HG03520 (cell line): ENCODE results near the gene SLC22A5.
A peak's percentile ranks its signal among the peaks of the same experiment; 100 is the strongest.
"Not testable (repeated sequence)": the region's sequence is repeated elsewhere in the genome, so short reads cannot be mapped to it uniquely, and the experiment has no call there.

Source experiments
- ATAC-seq: cut with Tn5 transposase; IDR thresholded peaks from one replicate; pipeline ENCODE4 v1.9.1; 2021; ENCODE audit warnings: mild to moderate bottlenecking, moderate library complexity; ENCODE audit not compliant: unreplicated experiment

Gene SLC22A5

GRCh38 chr5:132425009-132425937, 55.8 kb downstream of the SLC22A5 start:
- ATAC-seq, result peak; percentile 54

DNA sequence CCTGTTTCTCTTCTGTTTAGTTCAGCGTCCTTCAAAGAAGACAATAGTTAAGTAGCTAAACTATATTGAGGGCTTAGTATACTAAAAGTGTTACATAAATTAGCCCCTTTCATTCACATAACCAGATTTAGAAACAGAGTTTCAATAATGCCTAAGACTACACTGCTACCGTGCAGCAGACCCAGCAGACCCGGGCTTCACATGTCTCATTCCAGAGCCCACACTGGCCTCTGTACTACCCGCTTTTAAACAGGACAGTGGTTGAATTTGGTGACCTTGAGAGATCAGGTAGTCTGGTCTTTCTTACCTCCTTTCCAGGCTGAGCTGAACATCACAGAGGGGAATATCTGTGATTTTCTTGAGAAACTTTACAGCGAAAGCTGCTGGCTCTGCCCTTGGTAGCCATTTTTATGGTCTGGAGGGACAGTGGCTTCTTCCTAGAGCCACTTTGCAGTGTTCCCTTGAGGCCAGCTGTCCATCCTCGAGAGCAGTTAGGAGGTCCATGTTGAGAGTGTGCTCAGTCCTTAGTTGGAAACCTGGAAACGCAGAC, 56.5 kb downstream of the SLC22A5 start:
- no peak for ATAC-seq

DNA sequence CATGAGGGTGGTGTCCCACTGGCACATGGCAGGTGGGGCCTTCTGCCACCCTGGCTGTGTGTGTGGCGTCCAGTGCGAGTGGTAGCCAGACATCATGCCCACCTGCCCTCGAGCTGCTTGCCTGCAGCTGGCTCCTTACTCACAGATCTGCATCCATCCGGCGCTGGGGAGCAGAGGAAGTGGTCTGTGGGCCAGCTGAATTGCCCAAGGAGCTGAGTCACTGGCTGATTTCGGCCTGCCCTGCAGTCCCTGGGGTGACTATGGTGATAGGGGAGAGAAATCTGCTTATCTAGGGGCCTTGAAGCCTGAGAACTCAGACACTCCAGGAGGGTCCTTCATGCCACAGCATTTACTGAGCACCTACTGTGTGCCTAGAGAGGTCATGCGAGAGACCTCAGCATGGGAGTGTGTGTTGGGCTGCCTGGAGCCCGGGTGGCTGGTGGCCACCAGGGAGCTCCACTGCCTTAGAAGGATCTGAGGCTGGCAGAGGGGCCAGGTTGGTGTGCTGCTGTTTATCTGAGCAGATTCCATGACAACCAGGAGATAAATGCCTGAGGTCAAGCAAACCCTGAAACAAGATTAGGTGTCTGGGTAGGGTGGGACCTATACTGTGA, 57.1 kb downstream of the SLC22A5 start:
- ATAC-seq, result peak; percentile 28

GRCh38 chr5:132427281-132428146, 58.0 kb downstream of the SLC22A5 start:
- no peak for ATAC-seq

DNA sequence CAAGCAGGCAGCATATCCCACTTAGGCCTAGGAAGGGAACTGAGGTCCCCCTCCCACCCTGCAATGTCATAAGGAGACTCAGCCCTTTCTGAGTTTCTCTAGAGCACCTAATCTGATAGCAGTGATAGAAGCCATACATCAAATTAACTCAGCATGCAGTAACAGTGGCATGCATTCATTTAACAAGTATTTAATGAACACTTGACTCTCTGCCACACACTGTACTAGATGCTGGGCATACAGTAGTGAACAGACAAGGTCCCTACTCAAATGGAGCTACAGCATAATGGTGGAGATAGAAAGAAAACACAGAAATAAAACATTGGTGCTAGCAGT, 58.6 kb downstream of the SLC22A5 start:
- no peak for ATAC-seq

GRCh38 chr5:132428484-132429462, 59.3 kb downstream of the SLC22A5 start:
- ATAC-seq, result no peak

GRCh38 chr5:132429463-132430440, 60.2 kb downstream of the SLC22A5 start:
- ATAC-seq, result no peak

DNA sequence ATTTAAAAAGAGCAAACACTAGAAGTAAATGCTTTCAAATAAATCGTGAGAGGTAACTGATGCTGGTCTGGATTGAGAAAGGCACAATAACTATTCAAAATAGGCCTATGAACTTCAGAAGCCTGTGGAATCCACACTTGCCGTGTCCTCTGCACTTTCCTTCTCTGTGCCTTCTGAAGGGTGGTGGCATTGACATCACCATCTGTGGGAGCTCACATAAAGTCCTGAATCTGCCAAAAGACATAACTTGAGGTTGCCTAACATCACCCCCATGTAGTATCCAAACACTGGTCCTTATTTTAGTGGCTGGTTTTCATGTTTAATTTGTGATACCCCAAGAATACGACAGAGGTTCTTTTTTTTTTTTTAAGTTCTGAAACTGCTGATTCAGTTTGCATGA, 61.2 kb downstream of the SLC22A5 start:
- ATAC-seq, result no peak

- ATAC-seq, result no peak
Measured at GRCh38 chr5:132431632-132432031, 62.1 kb downstream of the SLC22A5 start.

DNA sequence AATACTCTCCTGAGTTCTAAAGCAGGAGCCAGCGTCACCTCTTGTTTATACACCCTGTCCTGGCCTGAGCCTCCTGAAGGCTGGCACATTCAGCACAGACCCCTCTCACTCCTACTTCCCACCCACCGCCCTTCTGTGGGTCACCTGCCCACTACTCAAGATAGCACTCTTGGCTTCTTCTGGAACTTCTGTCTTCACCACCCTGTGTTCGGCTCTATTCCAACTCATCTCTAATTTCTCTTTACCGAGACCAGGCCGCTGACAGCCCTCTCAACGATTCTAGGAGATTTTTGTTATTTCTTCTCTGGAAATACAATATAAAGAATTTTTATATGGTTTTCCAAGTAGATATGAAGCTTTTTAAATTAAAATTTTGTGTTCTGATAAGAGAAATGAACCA, 63.6 kb downstream of the SLC22A5 start:
- no peak for ATAC-seq

DNA sequence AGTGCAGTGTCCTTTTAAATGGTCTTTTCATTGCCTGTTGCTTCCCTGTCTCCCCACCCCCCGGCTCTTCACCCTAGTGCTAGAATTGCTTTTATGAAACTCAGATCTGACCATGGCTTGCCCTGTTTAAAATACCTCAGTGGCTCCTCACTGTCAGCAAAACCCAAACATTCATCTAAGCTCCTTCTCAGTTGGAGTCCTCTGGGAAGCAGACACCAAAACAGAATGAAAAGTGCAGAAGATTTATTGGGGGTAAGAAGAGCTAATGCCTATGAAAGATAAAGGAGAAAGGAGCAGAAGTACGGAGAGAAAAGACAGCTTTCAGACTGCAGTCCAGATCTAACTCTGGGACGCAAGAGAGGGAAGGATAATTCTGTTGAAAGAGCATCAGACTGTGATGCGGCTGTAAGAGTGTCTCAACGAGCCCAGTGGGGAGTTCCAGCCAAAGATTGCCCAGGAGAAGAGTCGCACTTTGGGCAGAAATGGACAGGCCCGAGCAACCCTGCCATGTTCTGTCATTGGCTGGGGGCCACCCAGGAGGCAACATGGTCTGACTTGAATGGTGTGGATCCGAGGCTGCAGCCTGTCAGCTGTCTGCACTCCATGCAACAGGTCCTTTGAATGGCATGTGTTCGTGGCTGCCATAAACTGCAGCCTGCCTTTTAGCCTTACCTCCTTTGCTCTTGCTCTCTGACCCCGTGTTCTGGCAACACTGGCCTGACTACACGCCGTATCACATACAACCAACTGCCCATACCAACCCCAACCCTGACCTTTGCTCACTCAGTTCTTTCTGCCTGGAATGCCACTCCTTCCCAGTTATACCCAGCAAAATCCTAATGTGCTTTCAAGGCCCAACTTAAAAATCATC, 65.1 kb downstream of the SLC22A5 start:
- ATAC-seq, result no peak

GRCh38 chr5:132435447-132435846, 65.9 kb downstream of the SLC22A5 start:
- no peak for ATAC-seq

DNA sequence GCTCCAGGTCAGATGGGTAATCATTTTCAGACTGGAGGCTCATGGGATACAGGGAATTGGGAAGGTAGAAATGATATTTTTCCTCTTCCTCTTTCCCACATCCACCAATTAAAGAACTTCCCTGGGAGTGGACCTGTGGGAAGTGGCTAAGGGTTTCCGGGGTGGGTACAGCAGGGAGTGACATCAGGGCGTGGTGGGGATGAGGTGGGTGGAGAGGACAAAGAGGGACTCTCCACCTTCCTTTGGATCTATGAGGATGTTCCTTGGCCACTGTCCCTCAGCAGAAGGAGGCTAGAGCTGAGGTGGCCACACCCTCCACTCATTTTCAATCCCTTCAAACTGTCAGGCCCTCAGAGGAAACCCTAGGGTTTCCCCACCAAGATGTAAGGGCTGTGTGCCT, 66.4 kb downstream of the SLC22A5 start:
- ATAC-seq, result no peak

- ATAC-seq, result no peak
Measured at GRCh38 chr5:132436936-132437335, 67.4 kb downstream of the SLC22A5 start.

DNA sequence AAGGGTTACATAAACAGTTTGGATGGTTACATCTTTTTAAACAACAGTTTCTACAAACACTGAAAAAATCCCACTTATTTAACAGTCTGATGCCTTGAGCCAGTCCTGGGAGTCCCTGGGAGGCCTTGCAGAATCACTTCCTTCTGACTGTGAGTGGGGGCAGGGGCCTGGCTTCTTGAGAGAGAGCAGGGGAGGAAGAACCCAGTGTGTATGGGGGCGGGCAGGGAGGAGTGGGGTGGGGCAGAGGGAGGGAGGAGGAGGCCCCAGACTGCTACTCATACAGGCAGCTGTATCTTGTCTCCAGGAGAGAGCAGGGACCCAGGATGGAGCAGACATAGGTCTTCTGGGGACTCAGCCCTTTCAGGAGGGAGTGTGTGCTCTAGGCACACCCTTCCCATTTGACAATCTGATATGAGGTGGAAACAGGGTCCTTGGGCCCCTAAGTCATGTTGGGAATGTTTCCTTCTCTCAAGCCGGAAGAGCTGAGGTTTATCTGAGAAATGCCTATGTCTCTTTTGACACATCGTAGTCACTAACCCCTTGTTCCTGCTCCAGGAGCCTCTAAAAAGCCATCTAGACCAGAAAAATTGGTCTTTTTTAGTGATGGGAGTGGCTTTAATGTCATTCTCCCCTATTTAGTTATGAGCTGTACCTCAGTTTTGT, 68.2 kb downstream of the SLC22A5 start:
- ATAC-seq, result peak; percentile 81

DNA sequence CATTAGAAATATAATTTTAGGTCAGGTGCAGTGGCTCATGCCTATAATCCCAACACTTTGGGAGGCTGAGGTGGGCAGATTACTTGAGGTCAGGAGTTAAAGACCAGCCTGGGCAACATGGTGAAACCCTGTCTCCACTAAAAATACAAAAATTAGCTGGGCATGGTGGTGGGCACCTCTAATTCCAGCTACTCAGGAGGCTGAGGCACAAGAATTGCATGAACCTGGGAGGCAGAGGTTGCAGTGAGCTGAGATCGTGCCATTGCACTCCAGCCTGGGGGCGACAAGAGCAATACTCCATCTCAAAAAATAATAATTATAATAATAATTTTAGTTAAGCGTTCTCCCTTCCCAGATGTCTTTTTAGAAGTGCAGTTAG, 68.7 kb downstream of the SLC22A5 start:
- ATAC-seq, result not testable (repeated sequence)

- no peak for ATAC-seq
Measured at GRCh38 chr5:132438917-132439316, 69.4 kb downstream of the SLC22A5 start.
